SK-N-SH (cell line): Measurements from ENCODE around the gene TNFAIP3. TPM values are rescaled to one million over a fixed set of nuclear protein-coding genes. Genes with fewer than 3 reads are reported as not detected.
A peak's percentile ranks its signal among the peaks of the same experiment; 100 is the strongest.

Experiments used
- CTCF ChIA-PET: fragments of 300-600, 350-600 bp; formaldehyde crosslinking; extraction: SDS; loops from one replicate; lab custom pipeline; 2021; lab: Yijun Ruan, JAX
- POLR2A ChIA-PET: fragments of 350-600 bp; sonication (Branson Sonifier 250); formaldehyde crosslinking; extraction: SDS; loops from one replicate; lab custom pipeline; 2020; ENCODE audit warnings: antibody characterized with exemption, inconsistent platforms; lab: Yijun Ruan, JAX
- DNase-seq: peaks from one replicate; pipeline ENCODE4 v3.0.0; 2012
- H2AFZ ChIP-seq: fragments of 200-600 bp; sonication (generic); 2 replicates; pipeline ENCODE4 v1.8.1; 2016; ENCODE audit warnings: antibody characterized with exemption, mild to moderate bottlenecking, low read depth
- H3F3A ChIP-seq: fragments of 200-600 bp; sonication (generic); replicated peaks from 2 replicates; pipeline ENCODE3; 2016; ENCODE audit warnings: antibody characterized with exemption, mild to moderate bottlenecking; ENCODE audit not compliant: insufficient read depth
- H3K27ac ChIP-seq, 2 experiments: fragments of 200-500 bp in 1 of 2; fragments of 200-600 bp in 1 of 2; sonication (Bioruptor generic) in 1 of 2; sonication (generic), shearing (Covaris generic) in 1 of 2; 2 replicates each; pipeline versions ENCODE4 v1.5.1 to v1.6.1; 2014 to 2016; ENCODE audit warnings: low read depth in 2 of 2, inconsistent platforms in 1 of 2, low read length in 1 of 2, mild to moderate bottlenecking in 1 of 2, mixed read lengths in 1 of 2
- H3K27me3 ChIP-seq: fragments of 200-600 bp; sonication (generic), shearing (Covaris generic); 2 replicates; pipeline ENCODE4 v1.6.1; 2016; ENCODE audit warnings: mixed run types; ENCODE audit not compliant: insufficient read depth
- H3K36me3 ChIP-seq, 2 experiments: fragments of 200-500 bp in 1 of 2; fragments of 200-600 bp in 1 of 2; sonication (Bioruptor generic) in 1 of 2; sonication (generic) in 1 of 2; replicated peaks in 1 of 2; 2 replicates each; pipeline versions ENCODE3 to v1.5.1; 2014 to 2016; ENCODE audit warnings: low read length in 1 of 2, mild to moderate bottlenecking in 1 of 2; ENCODE audit not compliant: insufficient read depth in 2 of 2, control insufficient read depth in 1 of 2
- H3K4me1 ChIP-seq, 2 experiments: fragments of 200-500 bp in 1 of 2; fragments of 200-600 bp in 1 of 2; sonication (Bioruptor generic) in 1 of 2; sonication (generic), shearing (Covaris generic) in 1 of 2; 2 replicates each; pipeline versions ENCODE4 v1.5.1 to v1.6.1; 2014 to 2016; ENCODE audit warnings: low read depth in 1 of 2, low read length in 1 of 2, mixed run types in 1 of 2; ENCODE audit not compliant: insufficient read depth in 2 of 2, control insufficient read depth in 1 of 2
- H3K4me2 ChIP-seq: fragments of 200-600 bp; sonication (generic), shearing (Covaris generic); 2 replicates; pipeline ENCODE4 v1.6.1; 2017; ENCODE audit warnings: mixed run types
- H3K4me3 ChIP-seq, 2 experiments: fragments of 200-500 bp in 1 of 2; fragments of 200-600 bp in 1 of 2; sonication (Bioruptor generic) in 1 of 2; sonication (generic), shearing (Covaris generic) in 1 of 2; 2 replicates each; pipeline versions ENCODE4 v1.5.1 to v1.8.1; 2014 to 2016; ENCODE audit warnings: low read depth in 2 of 2, inconsistent platforms in 1 of 2, low read length in 1 of 2, mild to moderate bottlenecking in 1 of 2, mixed read lengths in 1 of 2, moderate library complexity in 1 of 2
- H3K79me2 ChIP-seq: fragments of 200-600 bp; sonication (generic); 2 replicates; pipeline ENCODE4 v1.8.1; 2017; ENCODE audit warnings: mild to moderate bottlenecking; ENCODE audit not compliant: insufficient read depth
- H3K9ac ChIP-seq: fragments of 200-600 bp; sonication (generic); 2 replicates; pipeline ENCODE4 v1.6.1; 2017; ENCODE audit warnings: mixed run types
- H3K9me2 ChIP-seq: fragments of 200-600 bp; sonication (generic); 2 replicates; pipeline ENCODE4 v1.6.1; 2017; ENCODE audit warnings: mixed run types
- H3K9me3 ChIP-seq: fragments of 200-600 bp; sonication (generic); 2 replicates; pipeline ENCODE4 v1.6.1; 2017; ENCODE audit warnings: mixed run types, mild to moderate bottlenecking, moderate library complexity
- H4K20me1 ChIP-seq: fragments of 200-600 bp; sonication (generic); 2 replicates; pipeline ENCODE4 v1.6.1; 2017; ENCODE audit warnings: mild to moderate bottlenecking, mixed run types; ENCODE audit not compliant: insufficient read depth
- CTCF ChIP-seq: fragments of 200-600 bp; sonication (generic); IDR thresholded peaks from 2 replicates; pipeline ENCODE4 v1.6.1; 2017; ENCODE audit warnings: antibody characterized with exemption, mild to moderate bottlenecking, moderate library complexity
- FOSL2 ChIP-seq: IDR thresholded peaks from 2 replicates; pipeline ENCODE4 v1.4.0; 2012; ENCODE audit warnings: low read depth, mild to moderate bottlenecking, moderate library complexity, borderline replicate concordance
- GABPA ChIP-seq: IDR thresholded peaks from 2 replicates; pipeline ENCODE4 v1.4.0; 2012; ENCODE audit warnings: low read depth, mild to moderate bottlenecking
- IRF3 ChIP-seq: fragments of 150-350 bp; IDR thresholded peaks from 2 replicates; pipeline ENCODE4 v1.6.1; 2016; ENCODE audit warnings: mild to moderate bottlenecking, low read depth, low read length
- MXI1 ChIP-seq: IDR thresholded peaks from 2 replicates; pipeline ENCODE4 v1.6.1; 2012; ENCODE audit warnings: mild to moderate bottlenecking, low read depth, low read length, improper control_type of control experiment
- PBX3 ChIP-seq: IDR thresholded peaks from 2 replicates; pipeline ENCODE4; 2012
- RAD21 ChIP-seq: IDR thresholded peaks from 2 replicates; pipeline ENCODE4 v1.6.1; 2012; ENCODE audit warnings: mild to moderate bottlenecking, low read length
- RFX5 ChIP-seq: IDR thresholded peaks from 2 replicates; pipeline ENCODE4 v1.6.1; 2012; ENCODE audit warnings: mild to moderate bottlenecking, improper control_type of control experiment, low read length
- TEAD4 ChIP-seq: IDR thresholded peaks from 2 replicates; pipeline ENCODE4 v1.4.0; 2012; ENCODE audit warnings: mild to moderate bottlenecking, borderline replicate concordance; ENCODE audit not compliant: insufficient read depth
- USF1 ChIP-seq: IDR thresholded peaks from 2 replicates; pipeline ENCODE4 v1.4.0; 2012; ENCODE audit warnings: low read depth, borderline replicate concordance
- WGBS: methylation state at CpG from one replicate; pipeline ENCODE4 v1.1.6; 2017; ENCODE audit warnings: low lambda C conversion rate; 5-methylcytosine and 5-hydroxymethylcytosine counted together
- polyA plus RNA-seq, 3 experiments: library from polyadenylated mRNA; depleted of rRNA; stranded (reverse); fragments of >200 nt; gene quantifications; 2 replicates each; pipeline ENCODE4 v1.2.3, GENCODE V29; 2012

Gene TNFAIP3
- polyA plus RNA-seq, 1 of the 3 experiments (the other 2 are of a cell fraction), result 1.0 TPM

GRCh38 chr6:137821491-137821890 lies 45.6 kb upstream of the TNFAIP3 start (continued):
- TF ChIP-seq CTCF, result no peak
- TF ChIP-seq MXI1, result no peak
- TF ChIP-seq TEAD4, result no peak
- TF ChIP-seq RAD21, result no peak
- no peak for TF ChIP-seq RFX5
- no peak for TF ChIP-seq FOSL2

- no peaks in the 10 kb centered on the region for H4K20me1 ChIP-seq
- H3K9ac ChIP-seq, result no peak overlapping the region
- no peaks in the 10 kb centered on the region for H3F3A ChIP-seq
- no peaks in the 10 kb centered on the region; a peak in 1 of 4 replicates for H3K4me1 ChIP-seq
- DNase-seq, result peak; percentile 4
- TF ChIP-seq FOSL2, result no peak
- no peak for TF ChIP-seq PBX3
- no peak for TF ChIP-seq IRF3
- TF ChIP-seq USF1, result no peak
- no peak for TF ChIP-seq GABPA
- no peak for TF ChIP-seq TEAD4
- H3K4me2 ChIP-seq, result no peak overlapping the region
- no peak overlapping the region for H2AFZ ChIP-seq
- H3K36me3 ChIP-seq, result no peaks in the 10 kb centered on the region
- POLR2A ChIA-PET, result no interaction called here
- no peaks in the 10 kb centered on the region for H3K27me3 ChIP-seq
- H3K79me2 ChIP-seq, result no peaks in the 10 kb centered on the region
- H3K9me2 ChIP-seq, result no peaks in the 10 kb centered on the region
- CTCF ChIA-PET, result interaction anchor here (1.7 kb wide), 1 partner anchor 49 kb away, joined by 4 read pairs; no protein-coding TSS in a partner anchor
- WGBS, result 7% methylated on average over 11 of the region's 11 CpGs
- no peaks in the 10 kb centered on the region for H3K9me3 ChIP-seq
- H3K27ac ChIP-seq, result no peak overlapping the region
- no peak overlapping the region for H3K4me3 ChIP-seq
These were observed 43.1 kb upstream of the TNFAIP3 start for GRCh38 chr6:137823826-137824555.
